Neural cell (in vitro differentiated cells): Measurements from ENCODE around the gene LCE3A.

ENCODE experiments used
- CTCF ChIP-seq: fragments of 450-650 bp; IDR thresholded peaks from 2 replicates; pipeline ENCODE4 v1.5.1; 2014; ENCODE audit warnings: antibody characterized with exemption, mild to moderate bottlenecking, moderate library complexity; ENCODE audit not compliant: poor library complexity, severe bottlenecking
- EP300 ChIP-seq: fragments of 450-650 bp; conservative IDR thresholded peaks from 2 replicates; pipeline ENCODE4 v1.6.1; 2014; ENCODE audit warnings: antibody characterized with exemption, mild to moderate bottlenecking, moderate library complexity; ENCODE audit not compliant: poor library complexity, severe bottlenecking
- EZH2 ChIP-seq: fragments of 200-600, 300-800 bp; shearing (Covaris generic), sonication (generic); IDR thresholded peaks from 2 replicates; pipeline ENCODE4 v1.6.1; 2014; ENCODE audit warnings: antibody characterized with exemption, low read length, borderline replicate concordance, mild to moderate bottlenecking; ENCODE audit not compliant: insufficient read depth, poor library complexity, severe bottlenecking
- POLR2AphosphoS5 ChIP-seq: IDR thresholded peaks from 2 replicates; pipeline ENCODE4 v1.6.1; 2012
- RAD21 ChIP-seq: fragments of 450-650 bp; conservative IDR thresholded peaks from 2 replicates; pipeline ENCODE4 v1.6.1; 2014; ENCODE audit warnings: antibody characterized with exemption, mild to moderate bottlenecking, moderate library complexity
- REST ChIP-seq: IDR thresholded peaks from 2 replicates; pipeline ENCODE4 v1.6.1; 2012; ENCODE audit warnings: borderline replicate concordance
- SMC3 ChIP-seq: fragments of 450-650 bp; conservative IDR thresholded peaks from 2 replicates; pipeline ENCODE4 v1.6.1; 2014; ENCODE audit warnings: antibody characterized with exemption, mild to moderate bottlenecking, moderate library complexity; ENCODE audit not compliant: poor library complexity
- TAF1 ChIP-seq: IDR thresholded peaks from 2 replicates; pipeline ENCODE4 v1.6.1; 2012; ENCODE audit warnings: low read depth

GRCh38 chr1:152640351-152640750 lies 17.4 kb upstream of the LCE3A start:
- TF ChIP-seq RAD21 = no peak
- TF ChIP-seq EZH2 = no peak
- no peak for TF ChIP-seq EP300
- no peak for TF ChIP-seq CTCF
- TF ChIP-seq POLR2AphosphoS5 = no peak
- no peak for TF ChIP-seq TAF1
- TF ChIP-seq REST = no peak
- TF ChIP-seq SMC3 = no peak
